HL-60 (cell line): ENCODE measurements around the gene POMT2.

Experiments used
- DNase-seq, 2 experiments: peaks; one replicate each; pipeline ENCODE4 v3.0.0-alpha.2; 2010 to 2020; ENCODE audit warnings: low read depth in 1 of 2, low spot score in 1 of 2
- H3K27ac ChIP-seq: fragments of 250-450 bp; sonication (Bioruptor Pico); replicated peaks from 2 replicates; pipeline ENCODE4 v1.5.1; 2020; ENCODE audit warnings: mild to moderate bottlenecking, moderate library complexity
- H3K27me3 ChIP-seq: fragments of 250-450 bp; sonication (Bioruptor Pico); 2 replicates; pipeline ENCODE4 v1.5.1; 2021; ENCODE audit warnings: mild to moderate bottlenecking, moderate library complexity; ENCODE audit not compliant: insufficient read depth, poor library complexity, severe bottlenecking
- H3K4me3 ChIP-seq: replicated peaks from 2 replicates; pipeline ENCODE4 v1.5.1; 2011; ENCODE audit warnings: mild to moderate bottlenecking, control low read depth, low read length; ENCODE audit not compliant: insufficient read depth
- GABPA ChIP-seq: IDR thresholded peaks from 2 replicates; pipeline ENCODE4 v1.6.1; 2012; ENCODE audit warnings: low read depth
- POLR2AphosphoS5 ChIP-seq: IDR thresholded peaks from 2 replicates; pipeline ENCODE4 v1.6.1; 2012; ENCODE audit warnings: low read depth
- SPI1 ChIP-seq: IDR thresholded peaks from 2 replicates; pipeline ENCODE4 v1.6.1; 2012; ENCODE audit warnings: low read depth, mild to moderate bottlenecking, borderline replicate concordance
- TF ChIP-seq, protein P1 (sequence below): IDR thresholded peaks from one replicate; pipeline ENCODE4 v1.5.1; 2011; ENCODE audit warnings: low read length, control low read depth, inconsistent platforms; ENCODE audit not compliant: insufficient read depth
- TF ChIP-seq, protein P2 (sequence below): IDR thresholded peaks from 2 replicates; pipeline ENCODE4 v1.6.1; 2012; ENCODE audit warnings: low read depth; ENCODE audit not compliant: insufficient replicate concordance

POMT2 gene

GRCh38 chr14:77267937-77268699 is 52.6 kb downstream of the POMT2 start:
- no peak for DNase-seq
- peaks cover 6% of the 10 kb centered on the region for H3K27me3 ChIP-seq

DNA sequence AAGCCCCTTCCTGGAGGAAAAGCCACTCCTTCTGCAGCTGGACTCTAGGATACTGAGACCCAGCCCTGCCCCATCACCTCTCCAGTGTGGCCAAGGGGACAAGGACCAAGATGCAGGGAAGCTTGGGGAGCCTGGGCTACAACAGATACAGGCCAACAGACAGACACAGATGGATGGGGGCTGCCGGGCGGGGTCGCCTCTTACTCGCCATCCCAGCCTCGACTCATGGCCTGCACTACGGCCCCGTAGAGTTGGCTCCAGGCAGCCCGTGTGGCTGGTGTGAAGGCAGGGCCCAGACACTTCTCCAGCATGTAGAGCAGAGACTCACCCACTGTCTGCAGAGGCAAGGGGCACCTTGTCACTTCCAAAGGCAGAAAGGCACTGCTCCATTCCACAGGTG is 54.3 kb downstream of the POMT2 start:
- Histone ChIP-seq H3K27ac (no peak overlapping the region), H3K4me3 (no peak overlapping the region), H3K27me3 (peaks cover 5% of the 10 kb centered on the region)
- no peak for TF ChIP-seq POLR2AphosphoS5
- no peak for TF ChIP-seq SPI1
- TF ChIP-seq, protein P1, sequence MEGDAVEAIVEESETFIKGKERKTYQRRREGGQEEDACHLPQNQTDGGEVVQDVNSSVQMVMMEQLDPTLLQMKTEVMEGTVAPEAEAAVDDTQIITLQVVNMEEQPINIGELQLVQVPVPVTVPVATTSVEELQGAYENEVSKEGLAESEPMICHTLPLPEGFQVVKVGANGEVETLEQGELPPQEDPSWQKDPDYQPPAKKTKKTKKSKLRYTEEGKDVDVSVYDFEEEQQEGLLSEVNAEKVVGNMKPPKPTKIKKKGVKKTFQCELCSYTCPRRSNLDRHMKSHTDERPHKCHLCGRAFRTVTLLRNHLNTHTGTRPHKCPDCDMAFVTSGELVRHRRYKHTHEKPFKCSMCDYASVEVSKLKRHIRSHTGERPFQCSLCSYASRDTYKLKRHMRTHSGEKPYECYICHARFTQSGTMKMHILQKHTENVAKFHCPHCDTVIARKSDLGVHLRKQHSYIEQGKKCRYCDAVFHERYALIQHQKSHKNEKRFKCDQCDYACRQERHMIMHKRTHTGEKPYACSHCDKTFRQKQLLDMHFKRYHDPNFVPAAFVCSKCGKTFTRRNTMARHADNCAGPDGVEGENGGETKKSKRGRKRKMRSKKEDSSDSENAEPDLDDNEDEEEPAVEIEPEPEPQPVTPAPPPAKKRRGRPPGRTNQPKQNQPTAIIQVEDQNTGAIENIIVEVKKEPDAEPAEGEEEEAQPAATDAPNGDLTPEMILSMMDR, result no peak
- no peak for TF ChIP-seq GABPA
- TF ChIP-seq, protein P2, sequence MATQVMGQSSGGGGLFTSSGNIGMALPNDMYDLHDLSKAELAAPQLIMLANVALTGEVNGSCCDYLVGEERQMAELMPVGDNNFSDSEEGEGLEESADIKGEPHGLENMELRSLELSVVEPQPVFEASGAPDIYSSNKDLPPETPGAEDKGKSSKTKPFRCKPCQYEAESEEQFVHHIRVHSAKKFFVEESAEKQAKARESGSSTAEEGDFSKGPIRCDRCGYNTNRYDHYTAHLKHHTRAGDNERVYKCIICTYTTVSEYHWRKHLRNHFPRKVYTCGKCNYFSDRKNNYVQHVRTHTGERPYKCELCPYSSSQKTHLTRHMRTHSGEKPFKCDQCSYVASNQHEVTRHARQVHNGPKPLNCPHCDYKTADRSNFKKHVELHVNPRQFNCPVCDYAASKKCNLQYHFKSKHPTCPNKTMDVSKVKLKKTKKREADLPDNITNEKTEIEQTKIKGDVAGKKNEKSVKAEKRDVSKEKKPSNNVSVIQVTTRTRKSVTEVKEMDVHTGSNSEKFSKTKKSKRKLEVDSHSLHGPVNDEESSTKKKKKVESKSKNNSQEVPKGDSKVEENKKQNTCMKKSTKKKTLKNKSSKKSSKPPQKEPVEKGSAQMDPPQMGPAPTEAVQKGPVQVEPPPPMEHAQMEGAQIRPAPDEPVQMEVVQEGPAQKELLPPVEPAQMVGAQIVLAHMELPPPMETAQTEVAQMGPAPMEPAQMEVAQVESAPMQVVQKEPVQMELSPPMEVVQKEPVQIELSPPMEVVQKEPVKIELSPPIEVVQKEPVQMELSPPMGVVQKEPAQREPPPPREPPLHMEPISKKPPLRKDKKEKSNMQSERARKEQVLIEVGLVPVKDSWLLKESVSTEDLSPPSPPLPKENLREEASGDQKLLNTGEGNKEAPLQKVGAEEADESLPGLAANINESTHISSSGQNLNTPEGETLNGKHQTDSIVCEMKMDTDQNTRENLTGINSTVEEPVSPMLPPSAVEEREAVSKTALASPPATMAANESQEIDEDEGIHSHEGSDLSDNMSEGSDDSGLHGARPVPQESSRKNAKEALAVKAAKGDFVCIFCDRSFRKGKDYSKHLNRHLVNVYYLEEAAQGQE, result no peak
- no peak for DNase-seq

More at GRCh38 chr14:77267937-77268699, 52.6 kb downstream of the POMT2 start:
- TF ChIP-seq POLR2AphosphoS5 (no peak), SPI1 (no peak), GABPA (no peak)
- TF ChIP-seq, protein P1, result no peak
- TF ChIP-seq, protein P2, result no peak
- H3K4me3 ChIP-seq, result no peak overlapping the region
- no peak overlapping the region for H3K27ac ChIP-seq

DNA sequence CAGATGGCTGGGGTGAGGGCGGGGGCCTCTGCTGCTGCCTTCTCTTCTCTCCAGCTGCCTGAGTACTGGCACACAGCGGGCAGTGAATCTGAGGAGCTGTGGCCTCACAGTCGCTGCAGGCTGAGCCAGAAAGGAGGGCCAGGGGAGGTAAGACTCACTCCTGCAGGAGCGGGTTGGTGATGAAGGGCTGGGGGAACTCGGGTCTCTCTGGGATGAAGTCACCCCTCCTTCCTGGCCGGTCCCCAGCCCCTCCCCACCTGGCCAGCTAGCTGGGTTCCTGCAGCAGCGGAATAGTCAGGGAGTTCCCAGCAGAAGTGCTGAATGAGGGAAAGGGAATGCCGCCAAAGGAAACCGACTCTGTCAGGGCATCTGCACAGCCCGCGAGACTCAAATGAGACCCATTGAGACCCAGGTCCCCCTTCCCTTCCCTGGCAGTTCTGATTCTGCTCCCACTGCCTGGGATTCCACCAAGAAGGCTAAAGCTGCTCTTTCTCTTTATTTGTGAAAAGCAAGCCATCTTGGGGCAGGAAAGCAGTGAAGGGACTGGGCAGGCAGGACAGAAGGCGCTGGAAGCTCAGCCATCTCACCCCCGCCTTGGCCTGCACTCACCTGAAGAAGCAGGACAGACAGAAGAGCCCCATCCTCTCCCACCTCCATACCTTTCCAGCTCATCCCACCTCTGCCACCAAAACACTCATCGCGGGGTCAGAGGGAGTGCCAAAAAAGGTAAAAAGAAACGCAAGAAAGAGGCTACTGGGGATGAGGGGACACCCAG is 54.9 kb downstream of the POMT2 start:
- Histone ChIP-seq H3K27ac (no peak overlapping the region), H3K4me3 (no peak overlapping the region), H3K27me3 (peaks cover 3% of the 10 kb centered on the region)
- TF ChIP-seq SPI1 (no peak), GABPA (no peak), POLR2AphosphoS5 (no peak)
- TF ChIP-seq, protein P2, result no peak
- TF ChIP-seq, protein P1, result no peak
- DNase-seq, result no peak
